ENCODE data around the gene IFIT2.

Gene IFIT2

GRCh38 chr10:89270153-89270483 is 31.7 kb upstream of the IFIT2 start:
- H3K4me3 ChIP-seq (ENCODE audit: control insufficient read depth, low read depth, low read length): no peak overlapping the region
- no peak for TF ChIP-seq CTCF (IDR thresholded peaks at IDR 0.05; ENCODE audit: control insufficient read depth, insufficient read depth, low read depth, low read length, missing control alignments)
- DNase-seq (ENCODE audit: low read depth): no peak

GRCh38 chr10:89271532-89271931 is 30.3 kb upstream of the IFIT2 start:
- H3K4me3 ChIP-seq (ENCODE audit: control insufficient read depth, low read depth, low read length): no peak overlapping the region
- DNase-seq (ENCODE audit: low read depth): no peak
- TF ChIP-seq CTCF (IDR thresholded peaks at IDR 0.05; ENCODE audit: control insufficient read depth, insufficient read depth, low read depth, low read length, missing control alignments): no peak

- no peak for TF ChIP-seq CTCF (IDR thresholded peaks at IDR 0.05; ENCODE audit: control insufficient read depth, insufficient read depth, low read depth, low read length, missing control alignments)
- no peak overlapping the region for H3K4me3 ChIP-seq (ENCODE audit: control insufficient read depth, low read depth, low read length)
- no peak for DNase-seq (ENCODE audit: low read depth)
These were observed 28.2 kb upstream of the IFIT2 start for GRCh38 chr10:89273680-89274079.

- H3K4me3 ChIP-seq (ENCODE audit: control insufficient read depth, low read depth, low read length): no peak overlapping the region
- TF ChIP-seq CTCF (IDR thresholded peaks at IDR 0.05; ENCODE audit: control insufficient read depth, insufficient read depth, low read depth, low read length, missing control alignments): no peak
- no peak for DNase-seq (ENCODE audit: low read depth)
These were observed 26.9 kb upstream of the IFIT2 start for GRCh38 chr10:89274928-89275327.

- TF ChIP-seq CTCF (IDR thresholded peaks at IDR 0.05; ENCODE audit: control insufficient read depth, insufficient read depth, low read depth, low read length, missing control alignments): no peak
- no peak overlapping the region for H3K4me3 ChIP-seq (ENCODE audit: control insufficient read depth, low read depth, low read length)
- no peak for DNase-seq (ENCODE audit: low read depth)
These were observed 26.5 kb upstream of the IFIT2 start for GRCh38 chr10:89275383-89275782.

GRCh38 chr10:89278034-89278535 is 23.8 kb upstream of the IFIT2 start:
- no peak for TF ChIP-seq CTCF (IDR thresholded peaks at IDR 0.05; ENCODE audit: control insufficient read depth, insufficient read depth, low read depth, low read length, missing control alignments)
- DNase-seq (ENCODE audit: low read depth): peak; percentile 84
- no peak overlapping the region for H3K4me3 ChIP-seq (ENCODE audit: control insufficient read depth, low read depth, low read length)

- no peak for TF ChIP-seq CTCF (IDR thresholded peaks at IDR 0.05; ENCODE audit: control insufficient read depth, insufficient read depth, low read depth, low read length, missing control alignments)
- H3K4me3 ChIP-seq (ENCODE audit: control insufficient read depth, low read depth, low read length): no peak overlapping the region
- DNase-seq (ENCODE audit: low read depth): no peak
These were observed 22.9 kb upstream of the IFIT2 start for GRCh38 chr10:89278900-89279392.

Measured in AG09309 (cell line).